ENCODE results near the gene GGCT.
A peak's percentile ranks its signal among the peaks of the same experiment; 100 is the strongest.

Gene GGCT

GRCh38 chr7:30478349-30479201 lies 26.1 kb downstream of the GGCT start, which contains the start of gene NOD1:
NOD1 (minus strand) TSS chr7:30478784; CDS start chr7:30456921, 21,863 bp downstream.
- peak; percentile 30 to 32 for DNase-seq (ENCODE audit: low read depth in 2 of 2)

GRCh38 chr7:30476459-30477145 lies 28.0 kb downstream of the GGCT start:
- no peak for DNase-seq (ENCODE audit: low read depth in 2 of 2)

- DNase-seq (ENCODE audit: low read depth in 2 of 2), result no peak
Observed at GRCh38 chr7:30475580-30475979, 29.0 kb downstream of the GGCT start.

- DNase-seq (ENCODE audit: low read depth in 2 of 2), result no peak
Observed at GRCh38 chr7:30474893-30475292, 29.7 kb downstream of the GGCT start.

- DNase-seq (ENCODE audit: low read depth in 2 of 2), result no peak
Observed at GRCh38 chr7:30474485-30474884, 30.1 kb downstream of the GGCT start.

GRCh38 chr7:30473903-30474302 lies 30.7 kb downstream of the GGCT start:
- DNase-seq (ENCODE audit: low read depth in 2 of 2), result no peak

- DNase-seq (ENCODE audit: low read depth in 2 of 2), result no peak
Observed at GRCh38 chr7:30472784-30473775, 31.5 kb downstream of the GGCT start.

- no peak for DNase-seq (ENCODE audit: low read depth in 2 of 2)
Observed at GRCh38 chr7:30472081-30472783, 32.4 kb downstream of the GGCT start.

- DNase-seq (ENCODE audit: low read depth in 2 of 2), result no peak
Observed at GRCh38 chr7:30471205-30471604, 33.4 kb downstream of the GGCT start.

- DNase-seq (ENCODE audit: low read depth in 2 of 2), result no peak
Observed at GRCh38 chr7:30470771-30471170, 33.9 kb downstream of the GGCT start.

GRCh38 chr7:30470163-30470770 lies 34.4 kb downstream of the GGCT start:
- no peak for DNase-seq (ENCODE audit: low read depth in 2 of 2)

GRCh38 chr7:30469303-30469702 lies 35.3 kb downstream of the GGCT start:
- no peak for DNase-seq (ENCODE audit: low read depth in 2 of 2)

- no peak for DNase-seq (ENCODE audit: low read depth in 2 of 2)
Observed at GRCh38 chr7:30468791-30469190, 35.8 kb downstream of the GGCT start.

- DNase-seq (ENCODE audit: low read depth in 2 of 2), result no peak
Observed at GRCh38 chr7:30468041-30468440, 36.6 kb downstream of the GGCT start.

GRCh38 chr7:30467271-30467670 lies 37.4 kb downstream of the GGCT start:
- DNase-seq (ENCODE audit: low read depth in 2 of 2), result no peak

- DNase-seq (ENCODE audit: low read depth in 2 of 2), result no peak
Observed at GRCh38 chr7:30466266-30466665, 38.4 kb downstream of the GGCT start.

GRCh38 chr7:30465811-30466180 lies 38.8 kb downstream of the GGCT start:
- no peak for DNase-seq (ENCODE audit: low read depth in 2 of 2)

GRCh38 chr7:30465046-30465810 lies 39.4 kb downstream of the GGCT start:
- DNase-seq (ENCODE audit: low read depth in 2 of 2), result no peak

- DNase-seq (ENCODE audit: low read depth in 2 of 2), result no peak
Observed at GRCh38 chr7:30464231-30464671, 40.4 kb downstream of the GGCT start.
